GM12865 (cell line): Measurements from ENCODE around the gene SERPINB1.
"Not testable (repeated sequence)": the region's sequence is repeated elsewhere in the genome, so short reads cannot be mapped to it uniquely, and the experiment has no call there.

Experiments used
- DNase-seq: peaks from one replicate; pipeline ENCODE4 v3.0.0; 2010; ENCODE audit warnings: low read depth
- H3K4me3 ChIP-seq: 2 replicates; pipeline ENCODE4 v1.5.1; 2011; ENCODE audit warnings: mild to moderate bottlenecking, low read depth, low read length, control low read depth
- TF ChIP-seq, protein P1 (sequence below): IDR thresholded peaks from 2 replicates; pipeline ENCODE4 v1.5.1; 2011; ENCODE audit warnings: low read length, control low read depth, low read depth, inconsistent platforms; ENCODE audit not compliant: insufficient read depth; ENCODE audit errors: missing control alignments

SERPINB1 gene

DNA sequence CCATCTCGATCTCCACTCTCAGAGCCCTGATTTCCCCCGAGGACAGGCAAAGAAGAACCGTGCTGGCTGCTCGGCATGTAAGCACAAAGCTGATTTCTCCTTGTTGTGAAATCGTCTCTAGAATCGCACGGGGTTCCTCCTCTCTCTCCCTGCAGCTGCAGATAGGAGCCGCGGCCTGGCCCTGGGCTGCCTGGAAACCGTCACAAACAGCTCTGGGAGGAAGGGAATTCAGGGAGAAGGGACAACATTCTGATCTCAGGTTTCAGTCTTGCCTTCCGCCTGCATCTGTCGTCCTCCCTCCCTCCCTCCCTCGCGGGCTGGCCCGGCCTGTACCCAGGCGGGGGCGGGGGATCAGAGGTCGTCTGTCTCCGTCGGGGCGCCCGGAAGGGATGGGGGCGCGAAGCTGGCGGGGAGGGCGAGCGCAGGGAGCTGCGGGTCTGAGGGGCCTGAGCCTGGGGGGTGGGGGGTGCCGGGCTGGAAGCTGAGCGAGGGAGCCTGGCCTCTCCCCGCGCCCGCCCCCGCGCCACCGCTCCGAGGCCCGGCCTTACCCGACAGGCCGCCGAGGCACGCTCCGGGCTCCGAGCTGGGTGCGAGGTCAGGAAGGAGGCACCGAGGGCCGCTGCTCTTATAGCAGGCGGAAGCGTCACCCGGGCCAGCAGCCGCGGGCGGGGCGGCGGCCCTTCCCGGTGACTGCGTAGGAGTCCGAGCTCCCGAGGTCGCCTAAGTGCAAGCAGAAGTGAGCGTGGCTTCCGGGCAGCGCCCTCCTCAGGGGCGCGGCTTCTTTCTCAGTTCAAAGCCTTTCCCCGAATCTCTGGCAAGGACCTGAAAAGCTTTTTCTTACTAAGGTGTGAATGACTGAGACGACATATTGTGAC is at the start of gene SERPINB1:
TSS of gene SERPINB1 (minus strand) at position 600 of the 875 bp plus-strand sequence. CDS start 1,277 bp downstream, outside the sequence.
- DNase-seq = peak; percentile 77
- TF ChIP-seq, protein P1, sequence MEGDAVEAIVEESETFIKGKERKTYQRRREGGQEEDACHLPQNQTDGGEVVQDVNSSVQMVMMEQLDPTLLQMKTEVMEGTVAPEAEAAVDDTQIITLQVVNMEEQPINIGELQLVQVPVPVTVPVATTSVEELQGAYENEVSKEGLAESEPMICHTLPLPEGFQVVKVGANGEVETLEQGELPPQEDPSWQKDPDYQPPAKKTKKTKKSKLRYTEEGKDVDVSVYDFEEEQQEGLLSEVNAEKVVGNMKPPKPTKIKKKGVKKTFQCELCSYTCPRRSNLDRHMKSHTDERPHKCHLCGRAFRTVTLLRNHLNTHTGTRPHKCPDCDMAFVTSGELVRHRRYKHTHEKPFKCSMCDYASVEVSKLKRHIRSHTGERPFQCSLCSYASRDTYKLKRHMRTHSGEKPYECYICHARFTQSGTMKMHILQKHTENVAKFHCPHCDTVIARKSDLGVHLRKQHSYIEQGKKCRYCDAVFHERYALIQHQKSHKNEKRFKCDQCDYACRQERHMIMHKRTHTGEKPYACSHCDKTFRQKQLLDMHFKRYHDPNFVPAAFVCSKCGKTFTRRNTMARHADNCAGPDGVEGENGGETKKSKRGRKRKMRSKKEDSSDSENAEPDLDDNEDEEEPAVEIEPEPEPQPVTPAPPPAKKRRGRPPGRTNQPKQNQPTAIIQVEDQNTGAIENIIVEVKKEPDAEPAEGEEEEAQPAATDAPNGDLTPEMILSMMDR = peak; percentile 1
- peak within 1 kb of the TSS; percentile 46 for H3K4me3 ChIP-seq

DNA sequence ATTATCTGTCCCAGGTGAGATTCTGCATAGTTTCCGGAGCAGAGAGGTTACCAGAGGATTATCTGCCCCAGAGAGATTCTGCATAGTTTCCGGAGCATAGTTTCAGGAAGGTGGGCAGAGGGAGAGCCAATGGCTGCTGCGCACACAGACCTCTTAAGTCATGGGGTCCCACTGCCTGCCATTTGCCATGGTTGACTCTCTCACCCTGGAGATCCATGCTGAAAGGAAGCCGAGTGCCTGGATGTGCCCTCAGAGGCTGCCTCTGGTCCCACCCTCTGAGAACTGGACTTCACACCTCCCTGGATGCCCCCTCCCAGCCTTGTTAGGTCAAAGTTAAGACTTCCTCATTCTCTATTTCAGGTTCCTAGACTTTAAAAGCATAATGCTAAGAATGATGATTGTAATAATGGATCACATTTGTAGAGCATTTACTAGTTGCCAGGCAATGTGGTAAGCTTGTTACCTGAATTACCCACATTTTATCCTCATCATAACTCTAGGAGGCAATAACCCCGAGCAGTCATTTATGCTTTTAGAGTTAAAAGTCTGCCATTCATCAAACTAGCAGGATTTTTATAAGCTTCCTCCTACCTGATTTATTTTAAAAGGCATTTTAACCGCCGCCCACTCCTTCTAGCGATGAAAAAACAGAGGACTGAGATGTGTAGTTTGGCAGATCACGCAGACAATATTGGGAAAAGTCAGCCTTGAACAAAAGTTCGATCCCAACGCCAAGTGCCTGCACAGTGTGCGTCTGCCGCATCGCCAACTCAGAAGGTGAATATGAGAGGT is 49.5 kb upstream of the SERPINB1 start:
- TF ChIP-seq, protein P1 = no peak
- DNase-seq = no peak
- H3K4me3 ChIP-seq = no peak overlapping the region

DNA sequence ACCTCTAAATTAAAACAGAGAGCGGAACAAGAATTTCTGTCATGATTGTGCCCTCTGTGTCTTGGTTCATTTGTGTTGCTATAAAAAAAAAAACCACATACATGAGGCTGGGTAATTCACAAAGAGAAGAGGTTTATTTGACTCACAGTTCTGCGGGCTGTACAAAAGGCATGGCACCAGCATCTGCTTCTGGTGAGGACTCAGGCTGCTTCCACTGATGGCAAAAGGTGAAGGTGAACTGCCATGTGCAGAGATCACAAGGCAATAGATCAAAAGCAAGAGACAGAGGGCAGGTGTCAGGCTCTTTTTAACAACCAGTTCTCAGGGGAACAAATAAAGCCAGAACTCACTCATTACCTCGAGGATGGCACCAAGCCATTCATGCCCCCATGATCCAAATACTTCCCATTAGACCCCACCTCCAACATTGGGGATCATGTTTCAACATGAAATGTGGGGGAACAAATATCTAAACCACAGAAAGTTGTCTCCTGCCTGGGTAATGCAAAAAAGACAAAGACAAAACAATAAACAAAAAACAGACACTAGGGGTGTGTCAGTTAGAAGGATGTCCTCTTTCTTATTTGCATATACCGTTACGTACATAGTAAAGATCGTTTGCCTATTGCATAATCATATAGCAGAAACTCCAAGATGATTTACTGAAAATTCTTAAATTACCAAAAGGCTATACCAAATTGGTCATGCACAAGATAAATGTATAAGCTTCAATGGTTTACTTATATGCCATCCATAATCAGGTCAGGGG is 44.5 kb upstream of the SERPINB1 start:
- TF ChIP-seq, protein P1 = no peak
- no peak for DNase-seq
- H3K4me3 ChIP-seq = no peak overlapping the region

DNA sequence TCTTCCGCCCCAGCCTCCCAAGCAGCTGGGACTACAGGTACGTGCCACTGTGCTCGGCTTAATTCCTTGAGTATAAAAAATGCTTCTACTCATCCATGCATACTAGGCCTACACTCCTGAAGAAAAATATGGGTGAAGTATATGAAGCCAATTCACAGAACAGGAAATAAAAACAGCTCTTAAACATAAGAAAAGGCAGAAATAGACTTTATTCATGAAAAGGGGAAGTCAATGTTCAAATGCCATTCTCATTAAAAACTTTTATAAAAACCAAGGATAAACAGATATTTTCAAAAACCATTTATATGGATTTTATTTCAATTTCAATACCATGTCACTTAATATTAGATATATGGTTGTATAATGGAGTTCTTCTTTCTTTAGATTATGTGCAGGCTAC is 43.1 kb upstream of the SERPINB1 start:
- no peak for DNase-seq
- TF ChIP-seq, protein P1 = no peak
- H3K4me3 ChIP-seq = no peak overlapping the region

DNA sequence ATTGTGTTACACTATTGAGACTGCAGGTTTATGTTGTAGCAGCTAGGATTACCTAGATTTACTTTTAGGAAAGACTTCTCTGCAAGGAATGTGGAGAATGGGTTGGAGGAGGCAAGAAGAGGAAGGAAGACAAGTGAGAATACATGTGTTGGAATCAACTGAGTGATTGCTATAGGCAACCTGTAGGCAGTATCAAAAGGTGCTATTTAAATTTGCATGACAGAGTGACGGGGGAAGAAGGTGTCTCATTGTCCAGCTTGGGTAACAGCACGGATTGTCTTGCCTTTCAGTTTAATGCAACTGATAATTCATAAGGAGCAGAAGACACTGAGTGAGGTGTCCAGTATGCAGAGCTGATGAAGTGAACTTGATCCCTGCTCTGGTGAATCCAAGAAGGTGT is 42.0 kb upstream of the SERPINB1 start:
- DNase-seq = no peak
- H3K4me3 ChIP-seq = no peak overlapping the region
- TF ChIP-seq, protein P1 = no peak

DNA sequence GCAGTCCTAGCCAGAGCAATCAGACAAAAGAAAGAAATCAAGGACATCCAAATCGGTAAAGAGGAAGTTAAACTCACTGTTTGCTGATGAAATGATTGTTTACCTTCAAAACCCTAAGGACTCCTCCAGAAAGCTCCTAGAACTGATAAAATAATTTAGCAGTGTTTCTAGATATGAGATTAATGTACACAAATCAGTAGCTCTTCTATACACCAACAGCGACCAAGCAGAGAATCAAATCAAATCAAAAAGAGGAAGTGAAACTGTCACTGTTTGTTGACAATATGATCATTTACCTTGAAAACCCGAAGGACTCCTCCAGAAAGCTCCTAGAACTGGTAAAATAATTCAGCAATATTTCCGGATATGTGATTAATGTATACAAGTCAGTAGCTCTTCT is 39.8 kb upstream of the SERPINB1 start:
- peak; percentile 47 for DNase-seq

DNA sequence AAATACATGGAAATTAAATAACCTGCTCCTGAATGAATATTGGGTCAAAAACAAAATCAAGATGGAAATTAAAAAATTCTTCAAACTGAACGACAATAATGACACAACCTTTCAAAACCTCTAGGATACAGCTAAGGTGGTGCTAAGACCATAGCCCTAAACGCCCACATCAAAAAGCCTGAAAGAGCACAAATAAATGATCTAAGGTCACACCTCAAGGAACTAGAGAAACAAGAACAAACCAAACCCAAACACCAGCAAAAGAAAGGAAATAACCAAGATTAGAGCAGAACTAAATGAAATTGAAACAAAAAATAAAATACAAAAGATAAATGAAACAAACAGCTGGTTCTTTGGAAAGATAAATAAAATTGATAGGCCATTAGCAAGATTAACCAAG is 38.5 kb upstream of the SERPINB1 start:
- not testable (repeated sequence) for DNase-seq, H3K4me3 ChIP-seq

More for the DNA sequence above, 39.8 kb upstream of the SERPINB1 start:
- TF ChIP-seq, protein P1 = no peak
- no peak overlapping the region for H3K4me3 ChIP-seq
